GM21447 (cell line): ENCODE results near the gene RPL39L.
"Not testable (repeated sequence)": the region's sequence is repeated elsewhere in the genome, so short reads cannot be mapped to it uniquely, and the experiment has no call there.

ENCODE experiments used
- ATAC-seq: cut with Tn5 transposase; IDR thresholded peaks from one replicate; pipeline ENCODE4 v1.9.1; 2021; ENCODE audit not compliant: unreplicated experiment

RPL39L gene

DNA sequence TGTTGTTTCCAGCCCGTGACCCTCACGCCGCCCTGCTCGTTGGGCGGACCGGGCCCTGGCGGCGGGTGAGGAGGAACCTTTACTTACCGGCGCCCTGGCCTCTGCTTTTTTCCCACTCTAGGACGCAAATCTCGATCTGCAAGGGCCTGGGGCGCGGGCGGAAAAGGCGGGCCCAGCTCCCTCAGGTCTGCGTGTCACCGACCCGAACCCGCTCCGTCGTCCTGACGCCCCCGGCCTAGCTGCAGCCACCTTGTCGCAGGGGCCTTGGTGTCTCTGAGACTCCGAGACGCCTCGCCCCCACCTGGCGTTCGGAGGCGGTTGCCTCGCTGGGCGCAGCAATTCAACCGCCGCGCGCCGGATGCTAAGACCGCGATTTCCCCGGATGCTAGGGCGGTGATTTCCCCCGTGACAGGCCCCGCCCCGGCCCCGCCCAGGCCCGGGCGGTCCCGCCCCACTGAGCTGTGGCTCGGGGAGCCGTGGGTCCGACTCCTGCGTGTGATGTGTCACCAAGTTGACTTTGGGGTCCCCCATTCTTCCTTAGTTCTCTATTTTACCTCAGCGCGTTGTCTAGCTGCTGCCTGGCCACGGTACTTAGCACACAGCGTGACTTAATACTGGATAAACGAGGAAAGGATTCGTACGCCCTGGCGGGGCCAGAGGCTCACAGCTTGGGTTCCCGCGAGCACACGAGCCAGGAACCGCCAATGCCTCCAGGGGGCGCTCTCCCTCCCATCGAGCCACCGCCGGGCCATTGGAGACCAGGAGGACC is at the start of gene RPL39L:
Gene RPL39L, minus strand, starts transcription at position 371 of the 769 bp plus-strand sequence. CDS start 18,196 bp downstream, outside the sequence.
- ATAC-seq, result peak; percentile 97

DNA sequence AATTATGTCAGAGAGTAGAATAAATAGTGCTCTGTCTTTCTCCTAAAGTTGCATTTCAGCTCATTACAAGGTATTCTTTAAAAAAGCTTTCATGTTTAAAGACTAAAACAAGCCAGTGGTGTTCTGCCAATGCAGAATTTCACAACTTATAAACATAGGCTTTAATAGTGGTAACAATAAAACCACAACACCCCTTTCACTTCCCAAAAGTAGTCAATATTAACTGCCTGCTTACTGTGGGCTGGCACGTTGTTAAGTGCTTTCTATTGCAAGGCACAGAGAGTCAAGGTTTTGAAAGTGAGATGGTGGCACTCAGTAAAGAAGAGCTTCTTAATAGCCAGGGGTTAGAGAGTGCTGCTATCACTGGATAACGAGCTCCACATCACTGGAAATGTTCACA is 49.6 kb upstream of the RPL39L start:
- no peak for ATAC-seq

DNA sequence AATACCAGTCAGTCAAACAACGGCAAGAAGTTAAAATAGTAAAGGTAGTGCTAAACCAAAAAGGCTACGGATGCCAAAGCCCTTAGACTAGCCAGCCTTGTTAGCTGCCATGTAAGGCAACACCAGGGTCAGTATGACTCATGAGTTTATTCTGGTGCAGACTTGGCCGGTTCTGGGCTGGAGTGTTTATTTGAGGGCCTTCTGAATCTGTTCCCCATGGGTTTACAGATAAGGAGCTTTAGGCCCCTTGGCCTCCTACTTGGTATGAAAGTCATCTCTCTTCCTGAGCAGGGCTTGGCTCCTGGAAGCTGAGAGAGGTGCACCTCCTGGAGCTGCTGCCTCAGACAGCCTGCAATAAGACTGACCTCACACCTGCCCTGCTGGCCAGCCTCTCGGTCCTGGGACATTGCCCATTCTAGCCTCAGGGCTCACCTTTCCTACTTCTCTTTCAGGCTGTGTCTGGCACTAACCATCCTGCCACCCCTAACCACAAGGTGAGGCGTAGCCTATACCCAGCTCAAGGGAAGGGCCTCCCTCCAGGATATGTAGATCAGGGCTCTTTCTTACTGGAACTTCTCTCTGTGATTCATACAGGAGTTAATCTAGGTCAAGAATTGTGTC is 47.6 kb upstream of the RPL39L start:
- no peak for ATAC-seq

DNA sequence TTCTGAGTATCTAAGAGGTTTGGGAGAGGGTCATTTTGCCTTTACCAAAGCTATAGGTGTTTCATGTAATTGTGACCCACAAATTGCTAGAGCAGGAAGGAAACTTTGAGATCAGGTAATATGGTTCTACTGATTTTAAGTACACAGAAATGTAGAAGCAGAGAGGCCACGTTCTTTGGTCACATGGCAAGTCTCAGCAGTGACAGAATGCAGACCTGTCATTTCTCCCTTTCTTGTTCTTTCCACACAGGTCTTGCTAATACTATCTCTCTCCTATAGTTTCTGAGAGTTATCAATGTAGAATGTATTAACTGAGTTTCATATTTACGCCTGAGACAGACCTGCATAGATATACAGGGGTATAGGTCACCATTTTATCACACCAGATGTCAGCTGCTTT is 47.1 kb upstream of the RPL39L start:
- ATAC-seq, result no peak

DNA sequence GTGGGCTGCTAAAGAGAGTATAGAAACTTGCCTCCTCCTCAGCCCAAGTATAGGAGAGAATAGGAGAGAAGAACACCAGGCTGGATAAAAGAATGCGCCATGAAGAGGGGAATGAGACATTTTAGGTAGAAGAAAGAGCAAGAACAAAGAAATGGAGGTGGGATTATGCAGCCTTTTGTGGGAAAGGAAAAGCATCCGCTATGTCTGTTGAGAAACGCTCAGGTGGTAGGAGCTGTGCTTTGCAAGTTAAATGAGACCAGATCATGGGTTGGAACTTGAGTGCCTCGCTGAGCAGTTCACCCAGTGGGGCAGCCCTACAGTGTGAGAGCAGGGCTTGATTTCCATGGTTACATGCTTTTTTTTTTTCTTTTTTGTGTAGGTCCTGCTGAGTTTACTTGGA is 46.5 kb upstream of the RPL39L start:
- ATAC-seq, result no peak

DNA sequence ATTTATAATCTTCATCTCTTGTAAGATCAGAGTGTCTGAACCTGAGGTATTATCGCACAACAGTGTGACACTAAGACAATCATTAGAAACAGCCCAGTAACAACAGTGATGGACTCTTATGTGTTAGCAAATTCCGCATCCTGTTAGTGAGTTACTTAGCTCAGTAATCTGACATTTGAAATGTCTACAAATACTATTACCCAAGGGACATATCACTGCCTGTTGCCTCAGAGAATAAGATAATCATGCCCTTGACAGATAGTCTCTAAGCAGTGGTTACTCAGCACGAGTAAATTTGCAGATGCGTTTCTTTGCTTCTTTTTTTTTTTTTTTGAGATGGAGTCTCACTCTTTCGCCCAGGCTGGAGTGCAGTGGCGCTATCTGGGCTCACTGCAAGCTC is 44.6 kb upstream of the RPL39L start:
- ATAC-seq, result no peak

DNA sequence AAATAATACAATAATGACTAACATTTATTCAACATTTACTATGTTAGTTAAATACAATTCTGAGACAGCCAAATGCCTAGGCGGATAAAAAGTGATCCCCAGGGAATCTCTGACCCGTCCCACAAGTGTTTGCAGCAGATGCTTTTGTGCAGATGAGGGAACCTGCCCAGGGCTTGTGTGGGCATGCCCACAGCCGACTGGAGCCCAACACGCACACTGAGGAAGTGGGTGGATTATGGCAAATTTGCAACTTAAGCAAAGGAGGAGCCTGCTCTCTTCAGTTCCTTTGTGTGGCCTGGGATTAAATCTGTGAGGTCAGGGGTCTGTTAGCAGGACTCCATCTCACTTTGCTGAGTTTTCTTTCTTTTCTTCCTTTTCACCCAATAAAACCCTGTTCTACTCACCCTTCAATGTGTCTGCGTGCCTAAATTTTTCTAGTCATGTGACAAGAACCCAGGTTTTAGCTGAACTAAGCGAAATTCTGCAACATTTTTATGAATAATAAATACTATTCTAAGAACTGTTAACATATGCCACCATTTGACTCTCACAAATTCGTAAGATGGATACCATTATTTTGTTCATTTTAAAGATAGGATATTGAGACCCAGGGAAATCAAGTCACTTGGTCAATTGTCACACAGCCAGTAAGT is 44.0 kb upstream of the RPL39L start:
- ATAC-seq, result no peak

DNA sequence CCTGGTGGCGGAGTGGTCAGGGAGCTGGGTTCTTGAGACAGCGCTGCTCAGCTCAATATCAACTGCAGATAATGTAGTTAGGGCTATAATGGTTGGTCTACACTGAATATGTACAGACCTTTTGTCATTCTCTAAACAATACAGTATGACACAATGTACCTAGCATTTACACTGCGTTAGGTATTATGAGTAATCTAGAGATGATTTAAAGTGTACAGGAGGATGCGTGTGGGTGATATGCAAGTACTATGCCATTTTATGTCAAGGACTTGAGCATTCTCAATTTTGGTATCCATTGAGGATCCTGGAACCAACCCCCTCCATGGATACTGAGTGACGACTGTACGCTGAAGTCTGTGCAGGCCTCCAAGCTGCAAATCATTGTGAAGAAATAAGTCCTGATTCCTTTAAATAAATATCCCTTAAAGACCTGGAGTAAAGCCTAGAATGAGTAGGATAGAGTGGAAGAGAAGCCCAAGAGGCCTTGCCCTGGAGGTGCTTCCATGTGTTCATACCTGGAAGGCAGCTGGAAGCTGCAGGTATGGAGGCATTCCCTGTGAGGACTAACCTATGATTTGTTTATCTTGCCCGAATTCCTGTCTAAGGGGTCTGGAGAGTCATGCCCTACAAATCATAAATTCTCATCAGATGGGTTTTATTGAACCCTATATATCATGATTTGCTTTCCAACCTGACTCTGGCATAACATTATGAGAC is 42.3 kb upstream of the RPL39L start:
- ATAC-seq, result no peak

DNA sequence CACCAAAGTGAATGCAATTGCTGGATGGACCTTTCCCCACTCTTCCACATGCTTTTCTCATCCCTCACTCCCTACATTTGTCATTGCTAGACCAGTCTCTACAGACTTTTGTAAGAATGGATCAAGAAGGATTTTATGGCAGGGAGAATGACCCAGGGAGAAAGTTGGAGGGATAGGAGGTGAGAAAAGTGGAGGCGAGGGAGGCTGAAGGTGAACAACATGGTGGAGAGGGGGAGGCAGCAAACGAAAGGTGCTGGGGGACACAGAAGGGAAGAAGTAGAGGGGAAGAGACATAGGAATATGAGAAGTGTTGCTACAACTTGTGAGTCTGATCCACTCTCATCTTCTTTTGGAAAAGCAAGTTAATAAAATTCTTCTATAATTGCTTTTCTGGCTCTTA is 33.6 kb upstream of the RPL39L start:
- ATAC-seq, result no peak

DNA sequence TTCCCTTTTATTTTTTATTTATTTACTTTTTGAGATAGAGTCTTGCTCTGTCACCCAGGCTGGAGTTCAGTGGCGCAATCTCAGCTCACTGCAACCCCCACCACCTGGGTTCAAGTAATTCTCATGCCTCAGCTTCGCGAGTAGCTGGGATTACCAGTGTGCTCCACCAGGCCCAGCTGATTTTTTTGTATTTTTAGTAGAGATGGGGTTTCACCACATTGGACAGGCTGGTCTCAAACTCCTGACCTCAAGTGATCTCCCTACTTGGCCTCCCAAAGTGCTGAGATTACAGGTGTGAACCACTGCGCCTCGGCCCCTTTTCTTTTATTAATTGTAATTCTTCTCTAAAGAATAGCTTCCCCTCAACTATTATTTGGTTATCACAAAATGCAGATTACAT is 31.6 kb upstream of the RPL39L start:
- ATAC-seq, result not testable (repeated sequence)

DNA sequence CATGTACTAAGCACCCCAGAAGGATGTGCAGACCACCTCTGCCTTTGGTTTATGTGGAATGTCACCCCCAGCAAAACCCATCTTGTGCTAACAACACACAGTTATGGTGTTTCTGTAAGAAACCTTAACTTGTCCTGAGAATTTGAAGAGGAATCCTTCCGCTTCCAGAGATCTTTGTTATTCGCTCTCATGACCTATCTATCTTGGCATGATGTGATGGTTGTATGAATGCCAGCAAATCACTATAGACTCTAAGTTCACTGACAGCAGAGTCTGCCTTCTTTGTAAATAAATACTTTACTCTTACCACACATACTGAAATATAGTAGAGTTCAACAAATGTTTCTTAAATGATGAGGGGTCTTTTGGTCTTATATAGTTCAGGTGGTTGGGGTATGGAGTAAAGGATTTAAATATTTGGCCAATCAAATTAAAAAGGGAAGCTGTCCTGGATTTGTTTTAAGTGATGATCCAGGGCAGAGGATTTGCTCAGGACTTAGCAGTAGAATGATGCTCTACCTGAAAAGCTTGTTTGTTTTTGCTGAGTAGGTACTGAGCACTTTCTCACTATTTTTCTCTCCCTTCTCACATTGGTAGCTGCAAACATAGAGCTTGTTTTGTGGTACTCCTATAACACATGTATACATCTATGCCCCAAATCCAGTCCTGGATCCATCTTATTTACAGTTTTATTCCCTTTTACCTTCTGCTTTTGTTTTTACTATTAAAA is 30.1 kb upstream of the RPL39L start:
- no peak for ATAC-seq

DNA sequence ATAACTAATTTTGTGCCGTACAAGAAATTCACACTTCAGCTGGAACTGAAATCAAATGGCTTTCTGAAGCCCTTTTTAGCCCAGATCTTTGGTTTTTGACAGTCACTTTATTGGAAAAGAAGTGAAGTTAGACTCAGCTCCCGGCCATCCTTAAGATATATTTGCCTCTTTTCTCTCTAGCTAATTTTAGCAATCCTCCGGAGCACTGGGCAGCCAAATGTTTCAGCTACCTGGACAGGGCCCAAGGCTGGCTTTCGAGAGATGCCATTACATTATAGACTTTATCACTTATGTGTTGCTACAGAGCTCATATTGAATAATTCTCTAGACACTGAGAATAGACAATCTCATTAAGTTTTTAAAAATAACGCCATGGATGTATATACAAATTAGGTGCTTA is 28.5 kb upstream of the RPL39L start:
- no peak for ATAC-seq

DNA sequence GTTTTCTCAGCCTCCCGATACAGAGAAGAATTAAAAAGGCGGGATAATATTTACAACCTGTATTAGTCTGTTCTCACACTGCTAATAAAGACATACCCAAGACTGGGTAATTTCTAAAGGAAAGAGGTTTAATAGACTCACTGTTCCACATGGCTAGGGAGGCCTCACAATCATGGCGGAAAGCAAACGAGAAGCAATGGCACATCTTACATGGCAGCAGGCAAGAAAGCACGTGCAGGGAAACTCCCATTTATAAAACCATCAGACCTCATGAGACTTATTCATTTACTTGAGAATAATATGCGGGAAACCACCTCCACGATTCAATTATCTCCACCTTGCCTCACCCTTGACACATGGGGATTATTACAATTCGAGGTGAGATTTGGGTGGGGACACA is 27.5 kb upstream of the RPL39L start:
- ATAC-seq, result no peak

DNA sequence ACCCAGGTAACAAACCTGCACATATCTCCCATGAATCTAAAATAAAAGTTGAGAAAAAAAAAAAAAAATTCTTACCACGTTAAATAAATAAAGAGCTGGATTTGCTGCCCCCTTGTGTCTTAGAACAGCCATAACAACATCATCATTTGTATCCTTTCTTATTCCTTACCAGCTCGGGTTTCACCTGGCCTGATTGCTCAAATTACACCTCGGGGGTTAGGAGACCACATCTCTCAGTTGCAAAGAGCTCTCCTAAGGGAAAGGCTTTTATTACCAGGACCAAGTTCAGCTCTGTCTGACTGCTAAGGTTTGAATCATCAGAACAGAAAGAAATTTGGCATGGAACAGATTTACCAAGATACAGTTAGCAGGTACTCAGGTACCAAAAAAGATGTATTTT is 25.8 kb upstream of the RPL39L start:
- no peak for ATAC-seq

DNA sequence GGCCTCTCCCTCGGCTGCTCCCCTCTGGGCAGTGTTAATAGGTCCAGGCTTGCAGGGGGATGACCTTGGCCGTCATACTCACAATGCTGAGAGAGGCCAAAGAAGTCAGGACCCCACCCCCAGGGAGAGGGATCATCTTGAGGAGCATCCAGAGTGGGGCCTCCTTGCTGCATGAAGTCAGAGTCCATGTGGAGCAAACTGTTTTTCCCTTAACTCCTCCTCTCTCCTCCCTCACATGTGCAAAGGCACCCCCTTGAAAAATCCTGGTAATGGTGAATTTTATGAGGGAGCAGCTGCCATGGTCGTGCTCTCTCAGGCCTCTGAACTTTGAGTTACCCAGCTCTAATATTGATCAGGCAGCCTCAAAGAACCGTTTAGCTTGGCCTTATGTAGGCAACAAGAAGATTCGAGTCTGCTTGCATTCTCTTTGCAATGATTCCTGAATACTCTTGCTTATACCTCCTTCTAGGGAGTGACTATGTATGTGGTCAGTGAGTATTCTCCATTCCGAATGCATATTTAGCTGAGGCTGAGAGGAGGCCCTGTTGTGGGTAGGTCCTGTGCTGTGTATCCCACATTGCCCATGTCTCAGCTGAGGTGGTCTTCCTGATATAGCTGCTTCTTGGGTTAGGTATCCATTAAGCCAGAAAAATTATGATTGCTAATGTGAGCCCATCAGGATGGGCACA is 23.1 kb upstream of the RPL39L start:
- no peak for ATAC-seq

DNA sequence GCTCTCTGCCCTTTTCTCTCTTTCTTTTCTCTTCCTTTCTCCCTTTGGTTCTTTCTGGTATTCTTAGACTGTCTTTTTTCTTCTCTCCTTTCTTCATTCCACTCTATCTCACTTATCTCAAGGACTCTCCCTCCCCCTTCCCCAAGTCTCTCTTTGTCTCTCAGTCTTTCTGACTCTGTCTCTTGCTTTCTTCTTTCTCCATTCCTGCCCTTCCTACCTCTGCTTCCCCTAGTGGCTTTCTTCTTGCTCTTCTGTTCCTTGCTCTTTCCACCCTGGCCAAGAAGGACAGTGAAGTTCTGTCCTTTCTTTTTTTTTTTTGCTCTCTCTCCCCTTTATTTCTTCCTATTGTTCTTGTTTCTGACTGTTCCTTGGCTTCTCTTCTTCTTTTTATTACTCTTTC is 22.3 kb upstream of the RPL39L start:
- ATAC-seq, result no peak

DNA sequence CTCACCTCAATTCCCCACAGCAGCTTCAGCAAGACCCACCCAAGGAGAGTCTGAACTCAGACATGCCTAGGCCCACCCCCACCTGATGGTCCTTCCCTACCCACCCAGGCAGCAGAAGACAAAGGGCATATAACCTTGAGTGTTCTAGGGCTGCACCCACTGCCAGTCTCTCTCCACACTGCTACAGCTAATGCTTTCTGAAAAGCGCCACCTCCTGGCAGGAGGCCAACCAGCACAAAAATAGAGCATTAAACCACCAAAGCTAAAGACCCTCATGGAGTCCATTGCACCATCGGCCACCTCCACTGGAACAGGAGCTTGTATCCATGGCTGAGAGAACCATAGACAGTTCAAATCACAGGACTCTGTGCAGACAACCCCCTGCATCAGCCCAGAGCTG is 11.3 kb upstream of the RPL39L start:
- ATAC-seq, result no peak

DNA sequence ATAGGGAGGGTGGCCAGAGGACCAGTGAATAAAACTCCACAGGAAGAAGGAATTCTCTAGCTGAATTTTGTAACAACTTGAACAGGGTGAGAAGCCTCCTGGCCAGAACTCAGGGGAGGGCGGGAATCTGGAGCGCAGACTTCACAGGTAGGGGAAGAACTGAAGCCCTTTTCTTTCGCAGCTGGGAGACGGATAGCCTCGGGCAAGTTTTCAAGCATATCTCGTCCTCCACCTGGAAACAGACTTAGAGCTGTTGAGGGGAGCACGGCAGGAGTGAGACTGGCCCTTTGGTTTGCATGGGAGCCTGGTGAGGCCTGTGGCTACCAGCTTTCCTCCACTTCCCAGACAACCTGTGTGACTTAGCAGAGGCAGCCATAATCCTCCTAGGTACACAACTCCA is 10.9 kb upstream of the RPL39L start:
- no peak for ATAC-seq

DNA sequence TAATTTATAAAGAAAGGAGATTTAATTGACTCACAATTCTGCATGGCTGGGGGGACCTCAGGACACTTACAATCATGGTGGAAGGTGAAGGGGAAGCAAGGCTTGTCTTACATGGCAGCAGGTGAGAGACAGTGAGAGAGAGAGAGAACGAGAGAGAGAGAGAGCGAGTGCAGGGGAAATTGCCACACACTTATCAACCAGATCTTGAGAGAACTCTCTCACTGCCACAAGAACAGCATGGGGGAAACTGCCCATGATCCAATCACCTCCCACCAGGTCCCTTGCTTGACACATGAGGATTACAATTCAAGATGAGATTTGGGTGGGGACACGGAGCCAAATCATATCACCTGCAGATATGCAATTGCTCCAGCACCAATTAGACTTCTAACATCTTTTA is 7.1 kb upstream of the RPL39L start:
- ATAC-seq, result no peak

DNA sequence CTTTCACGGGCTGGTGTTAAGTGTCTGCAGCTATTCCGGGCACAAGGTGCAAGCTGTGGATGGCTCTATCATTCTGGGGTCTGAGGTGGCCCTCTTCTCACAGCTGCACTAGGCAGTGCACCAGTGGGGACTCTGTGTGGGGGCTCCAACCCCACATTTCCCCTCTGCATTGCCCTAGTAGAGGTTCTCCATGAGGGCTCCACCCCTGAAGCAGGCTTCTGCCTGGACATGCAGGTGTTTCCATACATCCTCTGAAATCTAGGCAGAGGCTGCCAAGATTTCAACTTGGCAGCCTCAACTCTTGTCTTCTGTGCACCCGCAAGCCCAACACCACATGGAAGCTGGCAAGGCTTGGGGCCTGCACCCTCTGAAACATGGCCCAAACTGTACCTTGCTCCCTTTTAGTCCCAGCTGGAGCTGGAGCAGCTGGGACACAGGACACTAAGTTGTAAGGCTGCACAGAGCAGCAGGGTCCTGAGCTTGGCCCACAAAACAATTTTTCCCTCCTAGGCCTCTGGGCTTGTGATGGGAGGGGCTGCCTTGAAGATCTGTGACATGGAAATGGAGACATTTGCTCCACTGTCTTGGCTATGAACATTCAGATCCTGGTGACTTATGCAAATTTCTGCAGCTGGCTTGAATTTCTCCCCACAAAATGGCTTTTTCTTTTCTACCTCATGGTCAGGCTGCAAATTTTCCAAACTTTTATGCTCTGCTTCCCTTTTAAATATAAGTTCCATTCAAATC is 6.0 kb upstream of the RPL39L start:
- no peak for ATAC-seq
